Activated CD8-positive, alpha-beta memory T cell treated with anti-CD3 and anti-CD28 coated beads, Interleukin-2, amount 50 U/mL, for 1 hour (primary cell): ENCODE results near the gene KLRB1.
"Not testable (repeated sequence)": the region's sequence is repeated elsewhere in the genome, so short reads cannot be mapped to it uniquely, and the experiment has no call there.

ENCODE experiments used
- DNase-seq: peaks from one replicate; pipeline ENCODE4 v3.0.0-alpha.2; 2020; ENCODE audit errors: extremely low read depth

The KLRB1 gene

DNA sequence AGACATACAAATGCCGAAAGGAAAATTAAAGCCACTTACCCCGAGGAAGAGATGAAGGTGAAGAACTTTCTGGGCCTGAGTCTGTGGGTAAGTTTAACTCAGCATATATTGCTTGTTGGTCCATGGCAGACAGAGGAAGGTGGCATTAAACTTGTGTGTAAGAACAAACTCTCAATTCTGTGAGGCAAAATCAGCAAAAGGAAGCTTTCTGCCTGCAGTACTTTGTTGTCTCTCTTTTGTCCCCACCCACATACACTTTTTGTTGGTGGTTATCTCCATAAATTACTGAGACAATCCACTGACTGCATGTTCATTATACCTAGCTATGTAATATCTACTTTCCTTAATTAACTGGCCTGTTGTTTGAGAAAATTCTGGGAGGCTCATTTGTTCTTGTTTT is at the start of gene KLRB1:
TSS of gene KLRB1 (minus strand) at position 201 of the 400 bp plus-strand sequence. CDS start at position 124, 77 bp downstream.
- no peak for DNase-seq

DNA sequence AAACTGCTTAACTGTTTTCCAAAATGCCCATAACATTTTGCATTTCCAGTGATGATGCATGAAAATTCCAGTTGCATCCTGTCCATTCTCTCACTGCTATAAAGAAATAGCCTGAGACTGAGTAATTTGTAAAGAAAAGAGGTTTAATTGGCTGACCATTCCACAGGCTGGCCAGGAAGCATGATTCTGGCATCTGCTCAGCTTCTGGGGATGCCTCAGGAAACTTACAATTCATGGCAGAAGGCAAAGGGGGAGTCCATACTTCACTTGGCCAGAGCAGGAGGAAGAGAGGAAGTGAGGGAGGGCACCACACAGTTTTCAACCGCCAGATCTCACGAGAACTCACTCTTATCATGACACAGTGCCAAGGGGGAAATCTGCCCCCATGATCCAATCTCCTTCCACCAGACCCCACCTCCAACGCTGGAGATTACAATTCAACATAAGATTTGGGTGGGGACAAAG is 43.6 kb upstream of the KLRB1 start:
- no peak for DNase-seq

DNA sequence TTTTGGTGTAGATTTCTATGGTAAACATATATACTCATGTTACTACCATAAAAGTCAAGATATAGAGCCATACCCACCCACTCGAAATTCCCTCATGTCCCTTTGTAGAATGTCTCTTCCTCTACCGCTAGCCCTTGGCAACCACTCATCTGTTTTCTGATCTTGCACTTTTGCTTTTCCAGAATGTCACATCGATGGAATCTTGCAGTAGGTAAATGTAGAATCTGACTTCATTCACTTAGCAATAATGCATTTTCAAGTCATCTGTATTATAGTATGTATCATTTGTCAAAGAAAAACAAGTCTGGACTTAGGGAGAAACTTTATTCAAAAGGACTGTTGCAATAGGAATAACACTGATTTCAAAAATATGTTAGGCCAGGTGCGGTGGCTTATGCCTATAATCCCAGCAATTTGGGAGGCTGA is 42.4 kb upstream of the KLRB1 start:
- no peak for DNase-seq

DNA sequence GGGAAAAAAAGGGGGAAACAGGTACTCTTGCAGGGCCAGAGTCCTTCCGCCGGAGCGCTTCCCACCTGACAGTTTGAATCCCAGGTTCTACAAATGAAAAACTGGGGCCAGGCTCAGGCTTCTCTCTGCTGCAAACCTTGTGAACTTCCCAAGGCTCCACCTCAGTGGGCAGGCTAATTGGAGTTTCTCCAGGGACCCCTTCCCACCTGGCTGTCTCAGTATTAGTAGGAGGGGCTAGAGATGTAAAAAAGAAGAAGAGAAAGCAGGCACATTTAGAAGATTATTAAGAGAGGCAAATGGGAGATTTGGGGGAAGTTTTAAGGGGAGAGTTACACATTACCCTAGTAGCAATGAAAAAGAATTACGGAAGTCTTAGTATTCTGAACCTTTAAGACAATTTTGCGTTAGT is 41.8 kb upstream of the KLRB1 start:
- DNase-seq = no peak

DNA sequence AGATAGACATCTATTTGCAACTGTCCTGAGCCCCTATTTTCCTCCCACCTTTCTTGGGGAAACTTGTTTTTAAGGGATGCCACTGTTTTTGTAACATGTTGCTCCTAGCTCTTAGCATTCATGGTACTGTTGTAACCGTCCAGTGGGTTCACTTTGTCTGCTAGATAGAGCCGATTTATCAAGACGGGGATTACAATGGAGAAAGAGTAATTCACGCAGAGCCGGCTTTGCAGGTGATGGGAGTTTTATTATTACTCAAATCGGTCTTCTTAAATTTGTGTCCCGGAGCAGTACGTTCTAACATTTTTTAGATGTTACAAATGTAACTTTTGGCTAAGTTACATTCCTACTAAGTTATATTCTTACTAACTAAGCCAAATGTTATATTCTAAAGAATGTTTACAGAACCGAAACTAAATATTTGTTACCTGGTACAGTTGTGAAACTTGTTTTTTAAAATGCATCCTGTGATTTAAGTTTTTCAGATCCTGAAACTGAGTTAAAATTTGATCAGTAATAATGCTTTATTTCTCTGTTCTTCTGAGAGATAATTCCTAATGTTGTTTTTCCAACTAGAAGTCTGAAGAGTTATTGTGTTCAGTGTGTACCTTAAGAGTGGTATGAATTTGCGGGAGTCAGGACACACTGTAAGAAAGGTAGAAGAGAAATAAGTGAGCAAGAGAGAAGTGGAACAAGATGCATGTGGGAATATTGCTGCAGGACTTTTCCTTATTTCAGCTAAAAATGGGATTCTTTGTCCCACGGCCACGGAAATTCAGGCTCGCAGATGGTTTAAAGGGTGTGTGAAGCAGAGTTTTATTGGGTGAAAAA is 41.2 kb upstream of the KLRB1 start:
- DNase-seq = no peak

DNA sequence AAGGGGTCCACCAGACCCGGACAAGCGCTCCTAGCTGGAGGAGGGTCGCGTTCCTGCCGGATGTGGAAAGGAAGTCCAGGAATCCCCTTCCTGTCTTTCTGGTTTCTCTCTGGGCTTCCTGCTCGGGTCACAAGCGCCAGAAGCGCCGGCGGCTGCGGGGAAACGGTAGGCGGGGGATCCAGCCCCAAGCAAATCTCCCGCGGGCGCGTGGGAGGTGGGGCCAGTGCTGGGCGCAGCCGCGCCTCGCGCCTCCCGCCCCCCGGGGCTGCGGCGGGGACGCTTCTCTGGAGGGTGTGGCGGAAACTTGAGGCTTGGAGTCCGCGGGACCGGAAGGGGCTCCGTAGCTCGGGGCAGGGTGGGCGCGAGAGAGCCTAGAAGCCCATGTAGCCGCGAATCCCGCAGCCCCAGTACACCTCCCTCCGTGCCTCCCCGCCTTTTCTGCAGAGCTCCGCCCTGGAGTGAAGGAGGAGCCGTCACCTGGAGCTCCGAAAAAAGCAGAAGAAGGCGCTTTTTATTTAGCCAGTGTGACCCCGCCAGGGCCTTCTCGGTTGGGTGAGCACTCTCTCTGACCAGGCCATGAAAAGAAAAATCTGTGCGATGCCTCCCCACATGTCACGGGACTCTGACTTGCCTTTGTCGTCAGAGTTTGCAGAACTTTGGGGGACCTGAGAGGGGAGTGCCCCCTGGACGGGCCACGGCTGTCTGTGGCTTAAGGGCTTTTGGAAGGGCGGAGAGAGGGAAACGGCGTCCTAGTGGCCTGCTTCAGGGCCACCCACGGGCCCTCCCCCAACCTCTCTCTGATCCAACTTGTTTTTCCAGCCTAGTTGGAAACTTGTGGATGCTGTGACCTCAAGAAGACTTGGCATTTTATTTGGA is 40.3 kb upstream of the KLRB1 start:
- DNase-seq = peak; percentile 87

DNA sequence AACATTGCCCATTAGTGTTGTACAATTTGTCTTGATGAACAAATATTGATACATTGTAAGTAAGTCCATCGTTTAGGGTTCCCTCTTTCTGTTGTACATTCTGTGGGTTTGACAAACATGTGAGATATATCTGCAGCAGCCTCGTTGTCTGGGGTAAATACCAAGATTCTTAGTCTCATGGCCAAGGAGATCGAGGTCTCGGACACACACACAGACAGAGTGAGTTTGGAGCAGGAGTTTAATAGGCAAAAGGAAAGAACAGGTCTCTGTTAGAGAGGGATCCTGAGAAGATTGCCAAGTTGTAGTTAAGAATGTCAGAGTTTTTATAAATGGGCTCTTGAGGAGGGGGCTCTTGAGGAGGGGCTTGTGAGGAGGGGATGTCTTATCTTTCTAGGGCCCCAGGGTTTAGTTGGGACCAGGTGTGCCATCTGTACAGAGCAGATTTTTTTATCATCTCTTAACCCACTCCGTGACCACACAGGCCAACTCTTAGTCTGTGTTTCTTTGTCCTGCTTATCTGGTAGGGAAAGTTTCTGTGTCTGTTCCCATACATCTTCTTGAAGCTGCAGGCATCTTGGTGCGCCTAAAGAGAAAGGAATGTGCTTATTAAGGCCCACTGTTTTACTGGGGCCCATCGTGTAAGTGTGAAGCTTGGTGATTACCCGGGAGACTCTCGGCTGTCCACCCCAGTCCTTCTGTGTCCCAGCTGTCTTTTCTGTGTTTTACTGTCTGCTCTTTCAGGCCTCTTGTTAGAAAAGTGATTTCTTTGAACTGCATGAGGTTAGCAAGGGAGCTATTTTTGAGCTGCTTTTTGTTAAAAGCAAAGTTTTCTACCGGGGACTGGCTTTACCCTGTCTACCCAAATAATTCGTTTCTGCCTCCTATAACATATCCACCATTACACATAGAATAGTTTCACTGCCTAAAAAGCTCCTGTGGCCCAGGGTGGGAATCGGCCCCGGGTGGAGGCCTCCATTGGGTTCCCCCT is 39.4 kb upstream of the KLRB1 start:
- no peak for DNase-seq

DNA sequence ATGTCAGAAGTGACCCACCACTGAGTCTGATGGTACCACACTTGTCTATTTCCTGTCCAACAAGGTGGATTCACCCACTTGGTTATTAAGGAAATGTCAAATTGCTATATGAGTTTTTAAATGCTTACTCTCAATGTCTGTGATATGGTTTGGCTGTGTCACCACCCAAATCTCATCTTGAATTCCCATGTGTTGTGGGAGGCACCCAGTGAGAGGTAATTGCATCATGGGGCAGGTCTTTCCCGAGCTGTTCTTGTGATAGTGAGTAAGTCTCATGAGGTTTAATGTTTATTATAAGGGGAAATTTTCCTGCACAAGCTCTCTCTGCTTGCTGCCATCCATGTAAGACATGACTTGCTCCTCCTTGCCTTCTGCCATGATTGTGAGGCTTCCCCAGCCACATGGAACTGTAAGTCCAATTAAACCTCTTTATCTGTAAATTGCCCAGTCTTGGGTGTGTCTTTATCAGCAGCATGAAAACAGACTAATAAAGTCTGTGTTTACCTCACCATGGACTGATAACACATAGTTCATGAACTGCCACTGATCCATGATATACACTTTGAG is 37.4 kb upstream of the KLRB1 start:
- DNase-seq = not testable (repeated sequence)

DNA sequence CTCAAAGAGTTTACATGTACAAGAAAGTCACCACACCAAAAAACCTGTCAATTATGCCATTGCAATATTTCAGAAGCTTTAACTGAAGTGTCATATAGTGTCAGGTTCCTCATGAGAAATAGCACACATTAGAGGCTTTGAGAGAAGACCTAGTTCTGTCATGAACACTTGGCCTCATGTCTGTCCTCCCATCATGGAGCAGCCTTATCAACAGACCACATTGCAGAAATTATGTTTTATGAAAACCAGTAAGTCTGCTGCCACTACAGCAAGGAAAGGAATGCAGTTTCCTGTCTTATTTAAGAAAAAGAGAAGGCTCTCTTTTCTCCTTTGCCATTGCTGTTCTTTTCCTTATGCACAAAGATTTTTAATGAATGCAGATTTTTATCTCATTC is 35.5 kb upstream of the KLRB1 start:
- no peak for DNase-seq

DNA sequence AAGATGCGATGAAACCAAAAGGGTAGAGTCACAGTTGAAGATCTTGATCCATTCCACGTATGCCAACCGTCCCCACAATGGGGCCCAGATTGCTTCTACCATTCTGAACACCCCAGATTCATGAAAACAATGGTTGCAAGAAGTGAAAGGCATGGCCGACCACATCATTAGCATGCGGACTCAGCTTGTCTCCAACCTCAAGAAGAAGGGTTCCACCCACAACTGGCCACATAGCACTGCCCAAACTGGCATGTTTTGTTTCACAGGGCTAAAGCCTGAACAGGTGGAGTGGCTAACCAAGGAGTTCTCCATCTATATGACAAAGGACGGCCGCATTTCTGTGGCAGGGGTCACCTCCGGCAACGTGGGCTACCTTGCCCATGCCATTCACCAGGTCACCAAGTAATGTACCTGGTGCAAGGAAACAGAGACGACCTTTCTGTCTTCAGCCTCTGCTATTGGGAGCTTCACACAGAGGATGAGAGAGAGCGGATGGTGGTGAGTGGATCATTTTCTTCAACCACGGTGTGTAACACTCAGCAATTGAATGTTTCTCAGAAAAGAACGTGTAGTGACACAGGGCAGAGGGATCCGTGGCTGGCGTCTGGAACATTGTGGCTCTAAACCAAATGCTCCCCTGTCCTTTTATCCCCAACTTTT is 35.0 kb upstream of the KLRB1 start:
- no peak for DNase-seq

DNA sequence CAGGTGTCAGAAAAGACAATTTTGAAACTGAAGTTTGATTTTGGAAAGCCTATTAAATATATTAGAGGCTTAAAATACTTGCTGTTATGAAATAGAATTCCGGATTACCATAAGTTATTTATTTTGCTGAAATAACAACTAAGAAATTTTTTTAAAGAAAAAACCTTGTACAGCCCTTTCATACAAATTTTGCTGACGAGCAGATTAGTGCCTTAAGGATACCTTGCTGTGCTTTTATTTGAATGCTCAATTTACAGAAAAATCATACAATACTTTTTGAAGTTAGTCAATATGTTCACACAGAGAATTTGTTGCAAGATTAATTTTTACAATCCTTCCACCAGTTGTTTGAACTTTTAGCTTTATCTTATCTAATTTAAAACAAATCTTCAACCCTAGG is 32.3 kb upstream of the KLRB1 start:
- no peak for DNase-seq

DNA sequence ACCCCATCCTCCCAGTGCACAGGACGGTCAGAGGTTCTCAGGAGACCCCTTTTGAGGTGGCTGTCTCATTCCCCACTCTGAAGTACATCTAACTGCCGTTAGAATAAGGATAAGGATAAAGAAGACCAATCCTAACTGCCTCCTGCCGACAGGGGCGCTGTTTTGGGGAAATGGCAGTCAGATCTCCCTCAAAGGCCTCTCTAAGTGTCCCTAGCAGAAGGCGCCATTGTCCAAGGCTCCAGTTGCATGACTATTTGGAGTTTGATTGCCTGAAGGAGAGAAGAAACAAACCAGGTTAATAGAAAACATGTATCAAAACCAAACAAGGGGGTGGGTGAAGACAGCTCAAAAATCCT is 29.1 kb upstream of the KLRB1 start:
- DNase-seq = no peak

DNA sequence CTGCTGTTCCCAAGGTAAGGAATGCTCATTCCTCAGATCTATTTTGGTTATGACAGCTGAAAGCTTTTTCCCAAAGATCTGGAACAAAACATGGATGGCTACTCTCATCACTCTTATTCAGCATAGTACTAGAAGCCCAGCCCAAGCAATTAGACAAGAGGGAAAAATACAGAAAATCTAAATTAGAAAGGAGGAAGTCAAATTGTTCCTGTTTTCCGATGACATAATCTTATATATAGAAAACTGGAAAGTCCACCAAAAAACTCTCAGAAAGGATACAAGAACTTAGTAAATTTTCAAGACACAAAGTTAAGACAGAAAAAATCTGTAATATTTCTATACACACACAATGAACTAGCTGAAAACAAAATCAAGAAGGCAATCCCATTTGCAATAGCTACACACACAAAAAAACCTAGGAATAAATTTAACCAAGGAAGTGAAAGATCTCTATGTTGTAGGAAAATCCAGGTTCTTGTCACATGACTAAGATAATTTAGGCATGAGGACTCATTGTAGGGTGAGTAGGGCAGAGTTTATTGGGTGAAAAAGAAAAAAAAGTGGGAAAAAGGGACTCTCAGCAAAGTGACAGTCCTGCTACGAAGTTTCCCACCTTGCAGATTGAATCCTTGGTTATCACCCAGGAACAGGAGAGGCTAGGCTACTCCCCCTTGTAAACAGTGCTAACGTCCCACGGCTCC is 28.6 kb upstream of the KLRB1 start:
- no peak for DNase-seq

DNA sequence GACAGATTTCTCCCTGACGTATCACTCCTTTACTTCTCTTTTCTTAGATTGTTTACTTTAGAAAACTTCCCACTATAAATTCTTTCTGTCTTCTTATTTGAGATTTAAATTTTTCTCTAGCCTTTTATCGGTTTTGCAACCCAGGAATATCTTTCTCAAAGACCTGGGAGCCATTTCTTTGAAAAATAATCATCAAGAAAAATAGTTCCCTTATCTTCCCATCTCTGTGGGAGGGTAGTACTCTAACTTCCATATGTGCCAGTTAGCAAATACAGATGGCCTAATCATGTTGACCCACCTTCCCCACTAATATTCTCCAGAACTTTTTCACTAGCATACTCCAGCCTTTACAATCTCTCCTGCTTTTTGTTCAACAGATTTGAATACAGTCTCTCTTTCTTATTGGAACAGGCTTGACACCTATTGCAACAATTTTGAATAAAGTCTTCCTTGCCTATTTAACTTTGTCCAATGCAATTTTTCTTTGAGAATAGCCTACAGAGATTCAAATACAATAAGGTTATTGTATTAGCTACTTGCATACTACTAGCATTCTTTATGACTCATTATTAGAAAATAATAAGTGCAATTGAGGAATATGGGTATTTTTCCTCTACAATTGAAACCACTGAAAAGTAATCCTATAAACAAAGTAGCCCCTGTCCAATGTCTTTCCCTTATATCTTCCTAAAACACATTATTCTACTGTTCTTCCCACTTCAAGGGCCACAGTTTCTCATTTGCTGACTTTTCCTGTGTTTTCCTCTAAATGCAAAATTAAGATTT is 27.4 kb upstream of the KLRB1 start:
- no peak for DNase-seq

DNA sequence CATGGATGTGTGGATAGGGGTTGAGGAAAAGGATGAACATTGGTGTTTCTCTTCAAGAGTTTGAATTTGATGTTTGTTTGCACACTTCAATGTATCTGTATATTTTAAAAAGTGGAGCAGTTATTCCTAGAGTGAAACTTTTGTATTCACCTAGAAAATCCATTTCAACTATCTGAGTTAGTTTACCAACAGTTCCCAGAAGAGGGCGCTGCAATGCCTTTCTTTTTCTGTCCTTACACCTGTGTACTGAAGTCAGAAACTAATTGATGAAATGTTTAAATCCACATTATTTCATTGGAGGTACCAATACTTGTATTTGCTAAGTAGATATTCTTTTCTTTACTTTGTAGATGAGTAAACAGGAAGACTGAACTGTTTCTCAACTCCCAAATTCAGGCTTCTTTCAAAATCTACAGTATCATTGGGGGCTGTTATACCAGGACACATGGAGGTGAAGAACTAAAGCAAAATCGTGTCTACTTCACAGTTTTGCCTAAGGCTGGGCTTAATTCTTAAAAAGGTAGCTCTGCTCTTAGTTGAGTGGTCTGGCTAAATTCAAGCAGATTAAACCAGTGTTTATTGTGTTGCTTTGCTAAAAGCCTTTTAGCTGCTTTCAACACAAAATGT is 26.6 kb upstream of the KLRB1 start:
- peak; percentile 77 for DNase-seq

DNA sequence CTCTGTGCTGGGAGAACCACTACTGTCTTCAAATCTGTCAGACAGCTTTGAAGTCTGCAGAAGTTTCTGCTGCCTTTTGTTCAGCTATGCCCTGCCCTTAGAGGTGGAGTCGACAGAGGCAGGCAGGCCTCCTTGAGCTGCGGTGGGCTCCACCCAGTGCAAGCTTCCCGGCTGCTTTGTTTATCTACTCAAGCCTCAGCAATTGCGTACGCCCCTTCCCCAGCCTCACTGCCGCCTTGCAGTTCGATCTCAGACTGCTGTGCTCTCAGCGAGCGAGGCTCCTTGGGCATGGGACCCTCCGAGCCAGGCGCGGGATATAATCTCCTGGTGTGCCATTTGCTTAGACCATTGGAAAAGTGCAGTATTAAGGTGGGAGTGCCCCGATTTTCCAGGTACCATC is 25.1 kb upstream of the KLRB1 start:
- no peak for DNase-seq

DNA sequence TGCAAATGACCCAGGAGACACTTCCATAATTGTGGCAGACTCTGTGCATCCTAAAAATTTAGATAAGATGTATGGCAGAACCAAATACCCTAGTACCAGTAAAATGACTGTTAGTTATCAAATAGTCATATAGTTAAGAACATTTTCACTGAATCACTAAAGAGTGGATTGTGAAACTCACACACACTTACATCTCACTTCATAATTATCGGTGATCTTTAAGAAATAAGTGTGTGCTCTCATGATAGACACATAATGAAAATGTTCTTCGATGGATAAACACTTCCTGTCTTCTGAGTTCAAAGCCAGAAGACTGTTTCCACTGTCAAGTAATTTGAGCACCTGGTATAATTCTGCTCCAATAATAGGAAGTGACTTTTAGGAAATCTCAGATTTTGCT is 19.1 kb upstream of the KLRB1 start:
- DNase-seq = no peak

DNA sequence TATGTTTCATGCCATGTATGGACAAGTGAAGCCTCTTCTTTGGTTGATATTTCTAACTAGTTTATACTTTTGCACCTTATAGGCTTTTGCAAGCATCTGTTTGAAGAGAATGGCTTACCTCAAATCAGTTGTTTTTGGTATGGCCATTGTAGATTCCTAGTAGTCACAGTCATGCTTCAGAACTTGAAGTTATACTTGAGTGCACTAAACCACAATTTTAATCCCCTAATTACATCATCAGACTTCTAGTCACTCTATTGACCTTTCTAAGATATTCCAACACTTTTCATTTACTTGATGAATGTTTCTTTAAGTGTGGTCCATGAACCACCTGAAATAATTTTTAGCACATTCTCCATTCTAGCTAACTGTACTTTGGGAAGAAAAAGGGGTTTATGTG is 18.6 kb upstream of the KLRB1 start:
- DNase-seq = no peak

DNA sequence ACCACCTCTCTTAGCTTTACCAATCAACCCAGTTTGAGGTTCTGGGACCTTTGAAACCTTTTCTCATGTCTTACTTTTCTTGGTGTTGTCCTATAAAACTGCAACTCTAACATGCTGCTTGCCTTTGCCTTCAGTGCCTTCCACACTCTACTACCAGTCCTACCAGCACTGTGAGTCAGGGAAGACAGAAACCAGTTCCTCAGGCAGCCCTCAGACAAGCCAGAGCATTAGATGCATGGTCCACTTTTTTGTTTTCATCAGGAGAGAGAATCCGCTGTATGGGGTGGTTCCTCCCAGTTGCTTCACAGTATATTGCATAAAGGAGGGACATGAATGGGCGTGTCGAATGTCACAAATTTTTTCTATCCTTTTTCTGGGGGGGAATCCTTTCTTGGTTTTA is 17.3 kb upstream of the KLRB1 start:
- no peak for DNase-seq
